GM18867 (cell line): ENCODE measurements around the gene PPP5C.

Experiments used
- ATAC-seq: cut with Tn5 transposase; IDR thresholded peaks from one replicate; pipeline ENCODE4 v1.9.1; 2021; ENCODE audit warnings: mild to moderate bottlenecking, moderate library complexity; ENCODE audit not compliant: unreplicated experiment

Gene PPP5C

GRCh38 chr19:46328079-46328478 lies 18.8 kb upstream of the PPP5C start:
- no peak for ATAC-seq

DNA sequence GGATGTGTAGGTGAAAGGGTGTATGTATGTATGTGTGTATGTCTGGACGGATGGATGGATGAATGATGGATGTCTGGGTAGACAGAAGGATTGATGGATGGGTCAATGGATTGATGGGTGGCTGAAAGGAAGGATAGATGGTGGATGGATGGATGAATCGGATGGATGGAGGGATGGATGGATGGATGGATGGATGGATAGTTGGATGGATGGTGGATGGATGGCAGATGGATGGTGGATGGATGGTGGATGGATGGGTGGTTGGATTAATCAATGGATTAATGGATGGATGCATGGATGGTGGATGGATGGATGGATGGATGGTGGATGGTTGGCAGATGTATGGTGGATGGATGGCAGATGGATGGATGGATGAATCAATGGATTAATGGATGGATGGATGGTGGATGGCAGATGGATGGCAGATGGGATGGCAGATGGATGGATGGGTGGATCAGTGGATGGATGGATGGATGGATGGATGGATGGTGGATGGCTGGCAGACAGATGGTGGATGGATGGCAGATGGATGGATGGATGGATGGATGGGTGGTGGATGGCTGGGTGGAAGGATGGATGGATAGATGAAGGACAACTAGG lies 16.5 kb upstream of the PPP5C start:
- no peak for ATAC-seq

DNA sequence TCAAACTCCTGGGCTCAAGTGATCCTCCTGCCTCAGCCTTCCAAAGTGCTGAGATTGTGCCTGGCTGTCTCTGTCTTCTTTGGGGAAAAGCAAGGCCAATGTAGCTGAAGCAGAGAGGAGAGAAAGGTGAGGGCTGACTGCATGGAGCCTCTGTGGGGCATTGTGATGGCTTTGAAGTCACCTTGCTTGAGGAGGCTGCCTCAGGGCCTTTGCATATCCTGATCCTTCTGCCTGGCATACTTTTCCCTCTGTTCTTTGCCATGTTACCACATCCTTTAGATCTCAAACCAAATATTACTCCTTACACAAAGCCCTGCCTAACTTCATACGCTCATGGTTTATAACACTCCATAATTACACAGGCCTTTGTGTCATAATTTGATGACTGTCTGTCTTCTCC lies 9.4 kb upstream of the PPP5C start:
- ATAC-seq = no peak

DNA sequence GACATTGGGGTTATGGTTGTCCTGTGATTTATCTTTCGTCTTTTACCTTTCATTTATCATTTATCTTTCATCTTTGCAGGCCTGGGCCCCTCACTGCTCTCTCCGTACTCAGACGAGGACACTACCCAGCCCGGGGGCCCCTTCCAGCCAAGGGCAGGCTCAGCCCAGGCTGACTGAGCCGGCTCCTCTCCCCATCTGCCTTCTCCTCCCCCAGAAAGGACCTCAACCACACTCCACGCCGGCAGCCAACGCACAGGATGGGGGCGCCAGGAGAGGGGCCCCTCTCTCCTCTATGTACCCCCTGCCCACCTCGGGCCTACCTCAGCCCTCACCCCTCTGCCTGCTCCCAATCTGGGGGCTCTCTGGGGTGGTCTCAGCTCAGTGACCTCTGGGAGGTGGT lies 7.4 kb upstream of the PPP5C start:
- ATAC-seq = no peak

DNA sequence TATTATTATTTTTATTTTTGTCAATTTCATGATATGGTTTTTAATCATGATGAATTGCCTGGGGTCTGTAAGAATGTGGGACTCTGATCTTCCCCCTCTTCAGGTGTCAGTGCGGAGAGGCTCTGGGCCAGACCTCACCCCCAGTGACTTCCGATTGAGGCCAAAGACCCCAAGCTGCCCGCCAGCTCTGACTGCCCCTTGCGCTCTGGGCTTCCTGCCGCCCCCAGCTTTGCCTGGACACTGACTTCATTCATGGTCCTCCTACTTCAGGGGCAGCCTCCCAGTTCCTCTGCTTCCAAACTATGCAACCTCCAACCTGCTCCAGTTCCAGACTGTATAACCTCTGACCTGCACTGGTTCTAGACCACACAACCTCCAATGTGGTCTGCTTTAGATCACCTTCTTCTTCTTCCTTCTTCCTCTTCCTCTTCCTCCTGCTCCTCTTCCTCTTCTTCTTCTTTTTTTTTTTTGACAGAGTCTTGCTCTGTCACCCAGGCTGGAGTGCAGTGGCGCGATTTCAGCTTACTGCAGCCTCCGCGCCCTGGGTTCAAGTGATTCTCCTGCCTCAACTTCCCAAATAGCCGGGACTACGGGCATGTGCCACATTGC lies 6.7 kb upstream of the PPP5C start:
- ATAC-seq = no peak

GRCh38 chr19:46341937-46342336 lies 5.0 kb upstream of the PPP5C start:
- ATAC-seq = no peak

- ATAC-seq = no peak
These were observed 2.5 kb upstream of the PPP5C start for GRCh38 chr19:46344363-46344762.

DNA sequence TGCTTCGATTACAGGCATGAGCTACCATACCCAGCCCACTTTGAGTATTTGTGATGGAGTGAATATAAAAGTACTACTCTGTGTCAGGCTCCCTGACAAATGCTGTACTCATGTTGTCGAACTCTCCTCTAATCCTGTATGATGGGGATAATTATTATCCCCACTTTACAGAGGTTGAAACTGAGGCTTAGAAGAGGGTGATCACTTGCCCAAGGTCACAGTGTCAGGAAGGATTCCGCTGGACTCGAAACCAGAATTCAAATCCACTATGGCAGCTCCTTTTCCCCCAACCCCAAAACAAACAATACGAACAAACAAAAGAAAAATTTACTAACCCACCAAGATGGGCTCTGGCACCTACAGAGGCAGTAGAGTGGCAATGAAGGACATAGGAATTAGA lies 1.7 kb upstream of the PPP5C start:
- no peak for ATAC-seq

DNA sequence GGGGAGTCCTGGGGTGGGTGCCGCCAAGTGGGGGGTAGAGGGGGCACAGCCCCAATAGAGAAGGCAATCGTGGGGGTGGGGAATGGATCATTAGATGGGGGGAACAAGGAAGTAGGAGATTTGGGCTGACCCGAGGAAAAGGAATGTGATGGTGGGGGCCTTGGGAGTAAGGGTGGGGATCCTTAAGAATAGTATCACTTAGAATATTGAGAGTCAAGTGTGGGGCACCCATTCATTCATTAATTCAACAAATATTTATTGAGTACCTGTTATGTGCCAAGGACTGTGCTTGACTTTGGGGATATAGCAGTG lies 641 bp downstream of the PPP5C start:
- ATAC-seq = no peak

DNA sequence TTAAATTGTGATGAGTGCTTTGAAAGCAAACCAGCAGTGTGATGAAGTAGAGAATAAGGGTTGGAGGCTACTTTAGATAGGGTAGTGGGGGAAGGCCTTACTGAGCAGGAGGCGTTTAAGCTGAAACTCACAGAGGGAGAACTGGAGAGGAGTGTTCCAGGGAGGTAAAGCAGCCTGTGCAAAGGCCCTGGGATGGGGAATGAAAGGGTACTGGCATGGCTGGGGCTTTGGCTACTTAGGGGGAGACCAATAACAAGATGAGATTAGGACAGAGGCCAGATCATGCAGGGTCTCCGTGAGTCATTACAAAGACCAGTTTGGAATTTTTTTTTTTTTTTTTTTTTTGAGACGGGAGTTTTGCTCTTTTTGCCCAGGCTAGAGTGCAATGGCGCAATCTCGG lies 1.1 kb downstream of the PPP5C start:
- no peak for ATAC-seq

- ATAC-seq = no peak
These were observed 2.6 kb downstream of the PPP5C start for GRCh38 chr19:46349311-46349993.

DNA sequence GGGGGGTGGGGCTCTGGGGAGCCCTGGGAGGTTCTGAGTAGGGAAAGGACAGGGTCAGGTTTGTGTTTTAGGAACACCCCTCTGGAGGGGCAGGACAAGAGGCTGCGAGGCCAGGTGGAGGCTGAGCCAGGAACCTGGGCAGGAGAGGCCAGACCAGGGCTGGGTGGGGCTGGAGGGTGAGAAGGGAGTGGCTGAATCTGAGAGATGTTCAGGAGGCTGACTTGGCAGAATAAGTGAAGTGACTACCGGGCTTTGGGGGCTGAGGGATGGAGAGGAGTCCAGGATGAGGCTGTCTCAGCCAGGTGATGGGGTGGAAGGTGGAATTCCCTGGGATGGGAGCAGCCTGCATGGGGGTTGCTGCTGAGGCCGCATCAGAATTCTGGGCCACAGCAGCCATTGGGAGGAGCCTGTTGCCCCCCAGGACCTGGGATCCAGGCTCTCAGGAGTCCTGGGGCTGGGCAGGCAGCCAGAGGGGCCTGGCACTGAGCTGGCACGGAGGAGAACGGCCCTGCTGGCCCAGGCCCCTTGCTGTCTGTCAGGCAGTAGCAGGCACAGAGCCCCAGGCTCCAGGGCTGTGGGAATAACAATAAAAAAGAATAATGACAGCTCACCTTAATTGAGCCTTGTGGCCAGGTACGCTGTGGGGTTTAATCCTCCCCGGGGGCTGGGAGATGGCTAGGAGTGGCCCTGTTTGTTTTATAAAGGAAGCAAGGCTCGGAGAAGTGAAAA lies 3.3 kb downstream of the PPP5C start:
- ATAC-seq = no peak

GRCh38 chr19:46350758-46351159 lies 3.9 kb downstream of the PPP5C start:
- ATAC-seq = no peak

DNA sequence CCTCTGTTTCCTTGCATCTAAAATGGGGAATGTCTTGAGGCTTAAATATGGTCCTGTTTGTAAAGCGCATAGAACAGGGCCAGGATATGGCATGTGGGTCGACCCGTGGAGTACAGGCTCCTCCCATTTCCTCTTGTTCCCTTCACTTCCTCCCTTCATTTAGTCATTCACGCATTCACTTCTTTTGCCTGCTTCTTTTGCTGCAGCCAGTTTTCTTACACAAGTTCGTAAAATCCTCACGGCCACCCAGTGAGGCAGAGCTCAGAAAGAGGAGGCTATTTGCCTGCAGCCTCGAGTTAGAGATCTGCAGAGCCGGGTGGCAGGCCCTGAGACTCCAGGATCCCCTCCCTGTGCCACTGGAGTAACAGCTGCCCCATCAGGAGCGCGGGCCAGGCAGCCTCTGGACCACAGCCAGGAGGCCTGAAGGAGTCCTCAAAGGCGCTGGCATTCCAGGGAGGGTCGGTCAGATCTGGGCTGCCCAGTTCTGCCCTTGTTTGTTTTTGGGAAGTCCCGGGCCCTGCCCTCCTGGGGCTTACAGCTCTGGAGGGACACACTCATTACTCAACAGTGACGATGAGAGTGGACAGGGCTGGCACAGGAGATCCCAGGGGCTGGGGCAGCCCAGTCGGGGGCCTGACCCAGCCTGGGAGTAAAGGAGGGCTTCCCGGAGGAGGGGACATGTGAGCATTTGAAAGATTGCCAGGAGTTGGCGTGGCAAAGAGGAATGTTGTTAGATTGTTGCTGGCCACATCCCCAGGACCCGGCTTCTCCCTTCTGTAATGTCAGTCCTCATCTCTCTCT lies 4.6 kb downstream of the PPP5C start:
- no peak for ATAC-seq

DNA sequence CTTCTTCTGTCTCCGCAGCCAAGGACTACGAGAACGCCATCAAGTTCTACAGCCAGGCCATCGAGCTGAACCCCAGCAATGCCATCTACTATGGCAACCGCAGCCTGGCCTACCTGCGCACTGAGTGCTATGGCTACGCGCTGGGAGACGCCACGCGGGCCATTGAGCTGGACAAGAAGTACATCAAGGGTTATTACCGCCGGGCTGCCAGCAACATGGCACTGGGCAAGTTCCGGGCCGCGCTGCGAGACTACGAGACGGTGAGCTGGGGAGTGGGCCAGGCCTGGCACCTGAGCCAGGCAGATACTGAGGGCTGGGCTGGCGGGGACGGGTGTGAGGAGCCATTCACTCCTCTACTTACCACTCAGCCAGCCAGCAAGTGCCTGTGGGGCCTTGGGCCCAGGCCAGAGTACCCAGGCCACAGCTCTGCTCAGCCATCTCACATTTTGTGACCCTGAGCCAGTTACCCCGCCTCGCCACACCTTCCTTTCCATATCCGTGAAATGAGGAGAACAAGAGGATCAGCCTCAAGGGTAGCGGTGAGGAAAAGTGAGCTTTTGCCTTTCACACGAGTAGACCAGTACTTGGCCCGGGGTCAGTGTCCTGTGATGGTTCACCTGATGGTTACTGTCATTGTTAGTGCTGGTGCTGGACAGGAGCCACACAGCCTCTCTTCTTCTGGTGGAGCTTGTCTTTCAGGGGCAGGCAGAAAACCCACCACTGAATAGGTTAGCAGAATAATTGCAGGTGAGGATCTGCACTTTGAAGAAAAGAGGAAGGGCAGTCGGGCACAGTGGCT lies 7.0 kb downstream of the PPP5C start:
- no peak for ATAC-seq

DNA sequence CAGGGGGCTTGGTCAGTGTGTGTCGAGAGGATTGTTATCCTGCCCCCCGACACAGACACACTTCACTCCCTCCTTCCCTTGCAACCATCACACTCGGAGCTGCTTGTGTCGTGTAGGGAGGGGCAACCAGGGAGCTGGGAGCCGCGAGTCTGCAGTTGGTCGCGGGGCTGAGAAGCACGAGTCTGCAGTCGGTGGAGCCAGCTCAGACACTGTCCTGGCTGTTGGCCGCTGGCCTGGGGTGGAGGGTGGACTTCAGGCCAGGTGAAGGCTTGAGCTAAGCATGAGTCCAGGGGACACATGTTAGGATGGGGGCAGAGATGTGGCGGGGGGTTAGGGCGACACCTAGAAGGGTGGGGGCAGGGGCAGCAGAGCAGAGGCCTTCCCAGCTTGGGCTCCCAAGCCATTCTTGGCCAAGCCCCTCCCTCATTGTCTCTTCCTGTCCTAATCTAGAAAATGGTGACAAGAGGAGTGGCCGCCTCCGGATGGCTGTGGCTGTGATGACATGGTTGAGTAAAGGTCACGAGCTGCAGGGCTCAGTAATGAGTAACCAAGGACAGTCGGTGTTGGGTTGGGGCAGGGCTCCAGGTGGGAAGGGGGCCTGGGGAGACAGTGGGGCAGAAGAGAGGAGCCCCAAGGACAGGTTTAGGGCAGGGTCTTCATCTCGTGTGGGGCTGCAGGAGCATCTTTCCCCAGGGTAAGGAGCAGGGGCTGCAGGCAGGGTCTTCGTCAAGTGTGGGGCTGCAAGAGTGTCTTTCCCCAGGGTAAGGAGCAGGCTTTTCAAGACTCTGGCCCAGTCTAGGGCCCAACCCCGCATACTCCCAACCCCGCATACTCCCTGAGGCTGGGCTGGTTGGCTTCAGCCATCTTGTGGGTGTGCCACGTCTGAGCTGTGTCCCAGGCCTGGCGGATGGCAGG lies 8.6 kb downstream of the PPP5C start:
- no peak for ATAC-seq

DNA sequence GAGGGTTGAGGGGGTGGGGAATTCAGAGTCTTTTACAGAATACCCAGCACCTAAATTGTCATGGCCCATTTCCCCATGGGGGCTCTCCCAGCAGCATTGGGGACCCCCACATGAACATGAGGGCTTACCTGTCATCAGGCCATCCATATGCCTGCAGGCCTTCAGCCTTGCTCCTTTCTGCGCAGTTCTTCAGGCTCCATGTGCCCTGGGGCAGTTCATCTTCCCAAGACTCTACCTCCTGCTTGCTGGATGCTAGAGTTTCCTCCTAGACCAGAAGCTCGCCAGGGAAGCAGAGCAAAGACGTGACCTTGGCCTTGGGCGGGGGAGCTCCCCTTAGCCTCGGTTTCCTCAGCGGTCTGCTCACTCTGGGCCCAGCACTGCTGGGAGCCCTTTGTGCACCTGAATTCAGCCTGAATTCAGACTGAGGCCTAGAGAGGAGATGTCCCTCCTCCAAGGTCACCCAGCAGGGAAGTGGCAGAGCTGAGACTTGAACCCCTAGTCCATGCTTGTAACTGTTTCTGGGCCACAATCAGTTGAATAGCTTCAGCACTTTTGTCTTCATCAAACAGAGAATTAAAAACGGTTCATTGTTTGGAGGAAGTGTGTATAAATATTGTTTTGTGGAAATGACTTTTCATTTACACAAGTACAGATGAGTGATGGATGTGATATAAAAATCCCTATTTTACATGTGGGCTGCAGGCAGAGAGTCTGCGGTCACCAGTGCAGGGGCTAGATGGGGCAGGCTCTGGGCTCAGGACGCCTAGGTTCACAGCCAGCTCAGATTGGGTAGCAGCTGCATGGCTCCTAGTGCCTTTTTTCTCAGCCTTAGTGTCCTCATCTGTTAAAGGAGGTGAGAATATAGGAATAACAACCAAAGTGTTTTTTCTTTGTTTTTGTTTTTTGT lies 9.5 kb downstream of the PPP5C start:
- no peak for ATAC-seq

- no peak for ATAC-seq
These were observed 11.1 kb downstream of the PPP5C start for GRCh38 chr19:46357846-46358583.
